Progenitor cell of endocrine pancreas (in vitro differentiated cells): Measurements from ENCODE around the gene ITGB7. TPM values are rescaled to one million over a fixed set of nuclear protein-coding genes. Genes with fewer than 3 reads are reported as not detected.

Source experiments
- DNase-seq: peaks from one replicate; pipeline ENCODE4 v3.0.0; 2021; ENCODE audit warnings: low spot score; ENCODE audit not compliant: unreplicated experiment
- H3K27ac Mint-ChIP-seq: 2 replicates; pipeline ENCODE4 v1.8.0; 2021; ENCODE audit warnings: mild to moderate bottlenecking, moderate library complexity, mixed read lengths
- H3K27me3 Mint-ChIP-seq: 2 replicates; pipeline ENCODE4 v1.8.0; 2021; ENCODE audit warnings: mixed read lengths
- H3K36me3 Mint-ChIP-seq: 2 replicates; pipeline ENCODE4 v1.8.0; 2022; ENCODE audit warnings: mixed read lengths; ENCODE audit not compliant: insufficient read depth
- H3K4me1 Mint-ChIP-seq: 2 replicates; pipeline ENCODE4 v1.8.0; 2021; ENCODE audit warnings: low read depth, mixed read lengths
- H3K4me3 Mint-ChIP-seq: 2 replicates; pipeline ENCODE4 v1.8.0; 2021; ENCODE audit warnings: low read depth, mild to moderate bottlenecking, moderate library complexity, mixed read lengths
- H3K9me3 Mint-ChIP-seq: 2 replicates; pipeline ENCODE4 v1.8.0; 2021; ENCODE audit warnings: low read depth, mixed read lengths
- CTCF ChIP-seq: fragments of 200-600 bp; sonication (generic); IDR thresholded peaks from one replicate; pipeline ENCODE4 v1.5.0; 2021; ENCODE audit warnings: antibody characterized with exemption, mild to moderate bottlenecking; ENCODE audit not compliant: unreplicated experiment
- total RNA-seq: library from RNA; stranded (reverse); gene quantifications from 2 replicates; pipeline ENCODE4 v1.2.1, GENCODE V29; 2021

Gene ITGB7
- total RNA-seq, 1 donor from 2014 or later, result 0.29 TPM

DNA sequence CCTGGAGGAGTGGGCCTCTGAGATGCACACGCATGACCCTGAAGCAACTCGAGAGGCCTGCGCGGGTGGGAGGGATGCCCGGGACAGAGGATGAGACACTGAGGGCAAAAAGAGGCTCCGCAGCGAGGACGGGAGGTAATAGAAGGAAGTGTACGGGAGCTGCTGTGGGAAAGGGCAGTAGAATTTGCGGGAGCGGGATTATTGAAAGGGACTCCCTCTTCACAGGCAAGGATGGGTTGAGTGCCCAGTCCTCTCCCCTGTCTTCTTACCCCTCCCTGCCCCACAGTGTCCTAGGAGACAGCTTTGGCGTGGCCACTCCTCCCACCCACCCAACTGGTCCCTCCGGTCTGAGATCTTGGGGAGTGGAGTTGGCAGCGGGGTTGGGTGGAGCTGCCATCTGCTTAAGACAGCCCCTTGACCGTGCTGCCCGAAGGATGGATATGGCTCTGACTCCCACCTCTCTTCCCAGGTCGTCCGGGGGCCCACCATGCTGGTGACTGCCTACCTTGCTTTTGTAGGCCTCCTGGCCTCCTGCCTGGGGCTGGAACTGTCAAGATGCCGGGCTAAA, 45.4 kb upstream of the ITGB7 start:
- no peak for TF ChIP-seq CTCF
- DNase-seq, result no peak
- Mint-ChIP-seq H3K27ac (peak overlapping the region; percentile 98), H3K9me3 (no peaks in the 10 kb centered on the region), H3K4me1 (peaks cover 18% of the 10 kb centered on the region), H3K27me3 (no peaks in the 10 kb centered on the region), H3K4me3 (peak overlapping the region; percentile 94), H3K36me3 (no peaks in the 10 kb centered on the region)

GRCh38 chr12:53251477-53252348, 44.7 kb upstream of the ITGB7 start:
- Mint-ChIP-seq H3K4me1 (peaks cover 18% of the 10 kb centered on the region), H3K4me3 (peak overlapping the region; percentile 94), H3K36me3 (no peaks in the 10 kb centered on the region), H3K9me3 (no peaks in the 10 kb centered on the region), H3K27me3 (no peaks in the 10 kb centered on the region), H3K27ac (peak overlapping the region; percentile 98)
- DNase-seq, result peak; percentile 73
- TF ChIP-seq CTCF, result peak; percentile 51

- Mint-ChIP-seq H3K9me3 (no peaks in the 10 kb centered on the region), H3K4me3 (no peak overlapping the region), H3K27me3 (peaks cover 21% of the 10 kb centered on the region), H3K36me3 (no peaks in the 10 kb centered on the region), H3K4me1 (peaks cover 4% of the 10 kb centered on the region), H3K27ac (no peak overlapping the region)
- no peak for TF ChIP-seq CTCF
- no peak for DNase-seq
Observed at GRCh38 chr12:53245286-53245685, 38.2 kb upstream of the ITGB7 start.

DNA sequence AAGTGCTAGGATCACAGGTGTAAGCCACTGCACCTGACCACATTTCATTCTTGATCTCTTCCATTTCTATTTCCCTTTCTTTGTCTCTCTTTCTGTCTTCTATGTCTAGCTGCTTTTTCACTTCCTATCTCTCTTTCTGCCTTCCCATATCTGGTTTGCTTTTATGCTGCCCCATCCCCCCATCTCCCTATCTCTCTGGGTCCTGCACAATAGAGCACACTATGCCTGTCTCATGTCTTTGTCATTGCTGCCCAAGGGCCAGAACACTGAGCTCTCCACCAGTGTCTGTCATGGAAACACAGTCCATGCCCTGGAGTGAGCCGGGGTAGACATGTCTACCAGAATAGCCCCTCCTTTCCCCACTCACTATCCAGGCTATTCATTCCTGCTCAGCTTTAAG, 37.3 kb upstream of the ITGB7 start:
- peaks cover 4% of the 10 kb centered on the region for H3K4me1 Mint-ChIP-seq
- TF ChIP-seq CTCF, result no peak
- H3K27ac Mint-ChIP-seq, result no peak overlapping the region
- H3K4me3 Mint-ChIP-seq, result no peak overlapping the region
- no peaks in the 10 kb centered on the region for H3K9me3 Mint-ChIP-seq
- peaks cover 26% of the 10 kb centered on the region for H3K27me3 Mint-ChIP-seq
- H3K36me3 Mint-ChIP-seq, result no peaks in the 10 kb centered on the region
- no peak for DNase-seq

- H3K27ac Mint-ChIP-seq, result no peak overlapping the region
- DNase-seq, result no peak
- H3K4me1 Mint-ChIP-seq, result peaks cover 4% of the 10 kb centered on the region
- H3K4me3 Mint-ChIP-seq, result no peak overlapping the region
- H3K36me3 Mint-ChIP-seq, result no peaks in the 10 kb centered on the region
- no peak for TF ChIP-seq CTCF
- peaks cover 32% of the 10 kb centered on the region for H3K27me3 Mint-ChIP-seq
- no peaks in the 10 kb centered on the region for H3K9me3 Mint-ChIP-seq
Observed at GRCh38 chr12:53241623-53242412, 34.8 kb upstream of the ITGB7 start.
